HG03558 (cell line): ENCODE results near the gene KAT6B.

Experiments
- ATAC-seq: cut with Tn5 transposase; IDR thresholded peaks from one replicate; pipeline ENCODE4 v1.9.1; 2021; ENCODE audit warnings: moderate number of reproducible peaks; ENCODE audit not compliant: unreplicated experiment; ENCODE audit errors: extremely low read depth

KAT6B gene

DNA sequence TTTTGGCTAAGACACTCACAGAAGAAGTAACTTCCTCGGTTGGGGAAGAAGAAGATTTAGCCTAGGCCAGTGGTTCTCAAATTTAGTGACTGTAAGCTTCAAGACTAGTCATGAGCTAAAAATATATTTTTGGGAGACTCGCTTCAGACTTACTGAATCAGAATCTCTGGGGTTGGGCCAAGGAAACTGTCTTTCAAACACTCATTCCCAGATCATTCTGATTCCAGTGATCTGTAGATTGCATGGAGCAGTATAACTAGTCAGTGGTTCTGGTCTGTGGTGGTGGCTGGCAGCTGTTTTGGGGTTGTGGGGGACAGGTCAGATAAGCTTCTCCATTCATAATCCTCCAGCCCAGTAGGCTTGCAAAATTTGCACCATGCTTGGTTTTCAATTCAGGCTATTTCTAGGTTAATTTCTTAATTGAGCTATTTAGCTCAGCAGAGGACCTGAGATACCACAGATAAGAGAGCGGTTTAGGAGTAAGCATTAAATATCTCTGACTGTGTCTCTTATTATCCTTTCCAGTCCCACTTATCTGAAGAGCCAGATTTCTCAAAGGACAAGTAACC lies 3.8 kb upstream of the KAT6B start:
- no peak for ATAC-seq

DNA sequence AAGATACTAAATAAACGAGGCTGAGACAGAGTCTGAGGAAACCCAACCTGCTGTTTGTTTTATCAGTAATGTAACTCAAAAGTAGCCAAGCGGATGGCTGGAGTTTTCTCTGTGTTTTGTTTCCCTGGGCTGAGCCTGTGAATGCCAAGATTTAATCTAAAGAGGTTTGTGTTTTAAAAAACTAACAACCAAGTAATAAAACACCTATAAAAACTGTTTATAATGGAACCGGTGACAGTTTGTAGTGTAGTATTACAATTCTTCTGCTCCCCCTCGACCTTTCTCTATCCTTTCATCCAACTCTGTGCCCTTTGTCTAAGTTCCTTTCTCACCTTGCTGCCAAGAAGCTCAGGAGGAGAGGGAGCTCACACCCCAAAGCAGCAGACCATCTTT lies 2.6 kb upstream of the KAT6B start:
- ATAC-seq = no peak

DNA sequence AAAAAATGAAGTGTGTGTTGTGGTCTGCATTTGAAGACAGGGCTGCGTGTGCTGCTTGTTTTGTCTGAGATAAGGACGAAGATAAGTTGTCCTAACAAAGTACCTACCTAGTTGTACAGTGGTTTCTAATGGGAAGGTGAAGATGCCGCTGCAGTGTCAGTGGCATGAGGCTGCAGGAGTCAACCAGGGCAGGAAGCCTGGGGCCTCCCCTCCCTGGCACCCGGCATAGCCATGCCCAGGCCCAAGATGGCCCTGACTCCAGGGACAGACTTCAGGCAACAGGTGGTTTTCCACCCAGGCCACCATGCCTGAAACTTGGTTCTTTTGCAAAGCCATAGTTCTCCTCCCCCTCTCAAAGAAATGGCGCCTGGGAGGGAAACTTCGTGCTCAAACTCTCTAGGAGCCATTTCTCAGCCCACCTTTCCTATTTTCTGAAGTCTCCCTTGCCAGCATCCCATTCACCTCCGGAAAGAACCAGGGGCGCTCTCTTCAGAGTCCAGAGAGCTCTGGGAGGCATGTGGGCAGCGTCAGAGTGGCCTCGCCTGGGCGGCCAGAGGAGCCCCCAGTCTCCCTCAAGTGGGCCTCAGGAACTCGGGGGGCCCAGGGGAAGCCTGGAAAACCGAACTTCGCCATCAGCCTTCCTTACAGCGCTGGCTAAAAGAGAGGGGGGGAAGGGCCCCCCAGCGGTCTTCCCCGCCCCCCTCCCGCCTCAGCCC lies 2.1 kb upstream of the KAT6B start:
- ATAC-seq = no peak

DNA sequence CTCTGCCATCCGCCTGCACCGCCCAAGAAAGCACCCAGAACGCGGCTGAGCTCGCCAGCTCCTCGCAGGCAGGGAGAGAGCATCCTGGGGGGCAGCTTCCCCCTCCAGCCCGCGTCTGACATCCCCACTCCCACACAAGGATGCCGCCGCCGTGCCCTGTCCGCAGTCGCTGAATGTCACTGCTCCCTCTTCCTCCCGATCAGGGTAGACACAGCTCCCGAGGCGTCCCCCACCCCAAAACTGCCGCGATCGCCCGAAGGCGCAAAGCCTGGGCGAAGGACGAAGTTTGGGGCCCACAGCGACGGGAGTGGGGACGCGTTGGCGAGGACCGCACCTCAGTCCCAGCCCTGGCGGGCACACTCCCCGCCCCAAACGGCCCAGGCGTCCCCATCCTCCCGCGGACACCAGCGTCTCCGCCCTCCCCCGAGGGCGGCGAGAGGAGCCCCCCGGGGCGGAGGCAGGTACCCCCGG lies 1.5 kb upstream of the KAT6B start:
- ATAC-seq = no peak

DNA sequence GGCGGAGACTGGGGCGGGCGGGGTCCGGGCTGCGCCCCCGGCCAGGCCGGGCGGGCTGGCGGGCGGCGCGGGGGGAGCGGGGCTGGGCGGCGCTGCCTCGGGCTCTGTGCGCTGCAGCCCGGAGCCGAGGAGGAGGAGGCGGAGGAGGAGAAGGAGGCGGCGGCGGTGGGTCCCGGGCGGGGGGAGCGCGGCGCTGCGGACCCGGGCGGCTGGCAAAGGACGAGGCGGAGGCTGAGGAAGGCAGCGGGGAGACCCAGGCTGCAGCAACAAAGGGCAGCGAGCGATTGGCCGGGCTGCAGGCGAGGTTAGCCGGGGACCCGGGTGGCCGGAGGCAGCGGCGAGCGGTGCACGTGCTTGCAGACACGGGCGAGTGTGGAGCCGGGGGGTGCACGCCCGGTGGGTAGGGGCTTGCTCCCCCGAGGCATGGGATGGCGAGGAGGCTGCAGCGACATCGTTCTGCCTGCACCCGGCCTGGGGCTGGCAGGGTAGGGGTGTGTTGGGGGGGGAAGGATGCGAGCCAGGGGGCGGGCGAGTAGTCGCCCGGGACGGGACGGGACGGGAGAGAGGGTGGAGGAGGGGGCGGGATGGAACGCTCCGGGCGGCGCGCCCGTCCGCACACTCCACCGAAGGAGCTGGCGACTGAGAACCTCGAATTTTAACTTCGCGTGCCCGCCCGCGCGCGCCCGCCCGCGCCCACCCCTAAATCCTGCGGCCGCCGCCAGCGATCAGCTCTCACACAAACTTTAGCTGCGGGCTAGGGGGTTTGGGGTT lies 844 bp upstream of the KAT6B start:
- ATAC-seq = no peak

DNA sequence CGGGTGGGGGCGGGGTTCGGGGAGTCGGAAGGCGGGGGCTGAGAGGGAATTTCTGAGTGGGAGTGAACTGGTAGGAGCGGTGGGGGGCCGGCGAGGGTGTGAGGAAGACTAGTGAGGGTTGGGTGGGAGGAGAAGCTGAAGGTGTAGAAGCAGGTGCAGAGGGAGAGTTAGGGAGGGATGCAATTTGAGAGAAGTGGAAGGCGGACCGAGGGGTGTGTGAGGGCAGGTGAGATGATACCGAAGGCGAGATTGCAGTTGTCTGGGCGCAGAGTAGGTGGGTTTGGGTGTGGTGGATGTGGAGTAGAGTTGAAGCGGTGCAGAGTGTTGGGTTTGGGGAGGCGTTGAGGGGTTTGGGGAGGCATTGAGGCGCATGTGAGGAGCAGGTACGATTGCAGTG lies 643 bp downstream of the KAT6B start:
- ATAC-seq = no peak

DNA sequence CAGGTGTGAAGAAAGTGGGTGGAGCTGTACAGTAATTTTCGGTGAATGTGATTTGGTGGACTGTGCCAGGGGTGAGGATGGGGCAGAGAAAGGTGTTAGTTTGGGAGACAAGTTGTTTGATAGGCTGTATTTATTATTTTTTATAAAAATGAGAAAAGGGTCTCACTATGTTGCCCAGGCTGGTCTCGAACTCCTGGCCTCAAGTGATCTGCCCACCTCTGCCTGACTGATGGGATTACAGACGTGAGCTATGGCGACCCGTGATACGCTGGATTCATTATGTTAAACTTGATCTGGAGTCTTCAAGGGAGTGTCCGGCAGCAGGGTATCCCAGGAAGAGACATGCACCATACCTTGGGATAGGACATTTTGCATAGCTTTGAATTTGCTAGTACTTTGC lies 1.3 kb downstream of the KAT6B start:
- no peak for ATAC-seq

DNA sequence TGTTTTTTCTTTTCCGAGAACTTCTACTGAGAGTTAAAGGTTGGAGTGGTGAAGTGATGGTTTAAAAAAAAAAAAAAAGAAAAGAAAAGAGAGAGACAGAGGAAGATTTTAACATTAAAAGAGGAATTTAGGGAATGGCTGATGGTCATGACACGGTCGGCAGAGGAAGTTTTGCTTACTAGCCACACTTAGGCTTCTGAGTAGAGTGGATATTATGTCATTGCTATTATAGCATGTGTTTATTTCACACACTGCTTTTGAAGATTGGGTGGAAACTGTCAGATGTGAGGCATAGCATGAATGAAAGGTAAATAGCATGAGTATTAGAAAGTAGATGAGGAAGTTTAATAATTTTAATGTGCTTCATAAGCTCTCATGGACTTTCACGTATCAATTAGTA lies 2.5 kb downstream of the KAT6B start:
- ATAC-seq = no peak

DNA sequence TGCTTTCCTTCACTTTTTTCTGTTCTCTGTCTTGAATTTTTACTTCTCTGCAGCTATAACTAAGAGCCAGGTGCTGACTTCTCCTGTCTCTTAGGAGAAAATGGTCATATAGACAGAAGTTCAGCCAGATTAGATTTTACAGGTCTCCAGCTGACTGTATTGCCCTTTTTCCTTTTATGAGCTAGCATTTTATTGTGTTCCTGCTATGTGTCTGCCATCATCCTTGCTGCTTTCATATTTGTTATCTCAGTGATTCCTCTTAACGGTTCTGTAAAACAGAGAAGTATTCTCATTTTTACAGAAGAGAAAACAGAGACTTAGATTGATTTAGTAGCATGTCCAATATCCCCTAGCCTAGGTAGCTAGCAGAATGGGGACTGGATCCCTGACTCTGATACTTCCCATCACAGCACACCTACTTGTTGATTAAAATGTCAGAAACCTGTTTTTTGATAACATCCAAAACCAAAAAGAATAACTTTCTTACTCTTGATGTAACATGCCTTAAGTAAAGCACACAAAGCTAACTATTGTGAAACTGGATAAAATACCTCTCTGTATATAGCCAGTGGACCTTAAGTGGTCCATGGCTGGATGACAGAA lies 5.2 kb downstream of the KAT6B start:
- ATAC-seq = no peak

DNA sequence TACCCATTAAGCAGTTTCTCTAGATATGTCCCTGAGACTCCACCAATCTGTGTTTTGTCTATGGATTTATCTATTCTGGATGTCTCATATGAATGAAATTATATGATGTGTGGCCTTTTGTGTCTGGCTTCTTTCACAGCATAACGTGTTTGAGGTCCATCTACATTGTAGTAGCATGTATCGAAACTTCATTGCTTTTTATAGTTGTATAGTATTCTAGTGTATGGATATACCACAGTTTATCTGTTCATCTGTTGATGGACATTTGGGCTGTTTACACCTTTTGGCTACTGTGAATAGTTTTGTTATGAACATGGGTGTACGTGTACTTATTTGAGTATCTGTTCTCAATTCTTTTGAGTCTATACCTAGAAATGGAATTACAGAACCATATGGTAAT lies 9.6 kb downstream of the KAT6B start:
- no peak for ATAC-seq

DNA sequence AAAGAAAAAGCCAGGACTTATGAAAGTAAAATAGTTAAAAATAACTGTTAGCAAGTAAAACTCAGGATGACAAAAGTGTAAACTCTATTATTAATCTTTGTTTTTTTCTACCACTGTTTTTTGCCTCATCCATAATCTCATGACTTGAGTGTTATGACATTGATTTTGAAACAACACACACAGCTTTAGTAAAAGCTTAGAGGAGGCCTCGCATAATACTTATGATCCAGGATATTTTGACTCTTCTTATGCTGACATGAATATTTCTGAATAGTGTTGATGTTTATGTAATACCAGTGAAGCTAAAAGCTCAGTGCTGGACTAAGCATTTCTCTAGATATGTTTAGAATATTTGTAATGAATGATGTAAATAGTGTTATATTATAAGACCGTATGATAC lies 10.5 kb downstream of the KAT6B start:
- ATAC-seq = no peak

DNA sequence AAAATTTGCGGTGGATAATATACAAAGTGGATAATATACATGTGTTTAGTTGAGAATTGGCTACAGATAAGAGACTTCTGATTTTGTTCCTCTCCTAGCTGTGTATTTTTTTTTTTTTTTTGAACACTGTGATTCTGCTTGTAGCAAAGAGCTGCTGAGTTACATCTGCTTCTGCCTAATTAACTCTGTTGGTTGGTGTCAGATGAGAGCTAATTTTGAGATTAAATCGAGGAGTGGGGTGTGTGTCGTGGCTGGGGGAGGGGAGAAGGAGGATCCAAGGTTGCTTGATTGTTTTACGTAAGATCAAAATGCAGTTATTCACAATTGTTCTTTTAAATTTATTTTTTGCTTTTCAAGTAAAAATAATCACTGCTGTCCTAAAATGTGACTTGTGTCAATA lies 11.3 kb downstream of the KAT6B start:
- ATAC-seq = no peak

DNA sequence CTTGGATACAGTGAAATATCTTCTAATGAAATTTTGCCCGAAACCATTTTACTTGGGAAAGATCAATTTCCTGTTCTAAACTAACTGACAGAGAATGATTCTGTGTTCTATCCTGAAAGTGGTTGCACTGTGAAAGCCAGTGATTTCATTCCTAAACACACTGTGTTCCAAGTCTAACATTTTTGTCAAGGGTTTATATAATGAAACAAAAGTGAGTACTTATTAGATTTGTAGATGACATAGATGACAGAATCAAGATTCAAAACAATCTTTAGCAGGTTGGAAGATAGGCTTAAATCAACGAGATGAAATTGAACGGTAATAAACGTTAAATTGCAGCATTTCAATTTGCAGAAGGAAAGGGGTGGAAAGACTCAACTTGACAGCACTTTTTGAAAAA lies 13.3 kb downstream of the KAT6B start:
- ATAC-seq = no peak

DNA sequence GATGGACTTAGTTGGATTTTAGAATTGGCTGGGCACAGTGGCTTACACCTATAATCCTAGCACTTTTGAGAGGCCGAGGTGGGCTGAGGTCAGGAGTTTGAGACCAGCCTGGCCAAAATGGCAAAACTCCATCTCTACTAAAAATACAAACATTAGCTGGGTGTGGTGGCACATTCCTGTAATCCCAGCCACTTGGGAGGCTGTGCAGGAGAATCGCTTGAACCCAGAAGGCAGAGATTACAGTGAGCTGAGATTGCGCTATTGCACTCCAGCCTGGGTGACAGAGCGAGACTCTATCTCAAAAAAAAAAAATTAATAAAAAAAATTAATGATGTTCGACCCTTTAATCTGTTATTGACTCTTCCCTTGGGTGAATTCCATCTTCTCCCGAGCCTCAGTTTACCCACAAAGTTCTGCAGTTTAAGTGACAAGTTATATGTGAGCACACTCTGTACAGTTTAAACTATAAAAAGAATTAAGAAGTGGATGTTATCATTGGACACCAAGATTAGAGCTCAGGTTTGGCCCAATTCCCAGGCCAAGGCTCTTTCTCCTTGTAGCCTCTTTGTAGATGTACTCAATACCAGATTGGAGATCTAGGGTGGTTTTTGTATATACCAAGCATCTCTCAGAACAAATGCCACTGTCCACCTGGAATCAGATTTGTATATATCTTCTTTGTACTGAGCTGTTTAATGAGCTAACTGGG lies 15.0 kb downstream of the KAT6B start:
- no peak for ATAC-seq

DNA sequence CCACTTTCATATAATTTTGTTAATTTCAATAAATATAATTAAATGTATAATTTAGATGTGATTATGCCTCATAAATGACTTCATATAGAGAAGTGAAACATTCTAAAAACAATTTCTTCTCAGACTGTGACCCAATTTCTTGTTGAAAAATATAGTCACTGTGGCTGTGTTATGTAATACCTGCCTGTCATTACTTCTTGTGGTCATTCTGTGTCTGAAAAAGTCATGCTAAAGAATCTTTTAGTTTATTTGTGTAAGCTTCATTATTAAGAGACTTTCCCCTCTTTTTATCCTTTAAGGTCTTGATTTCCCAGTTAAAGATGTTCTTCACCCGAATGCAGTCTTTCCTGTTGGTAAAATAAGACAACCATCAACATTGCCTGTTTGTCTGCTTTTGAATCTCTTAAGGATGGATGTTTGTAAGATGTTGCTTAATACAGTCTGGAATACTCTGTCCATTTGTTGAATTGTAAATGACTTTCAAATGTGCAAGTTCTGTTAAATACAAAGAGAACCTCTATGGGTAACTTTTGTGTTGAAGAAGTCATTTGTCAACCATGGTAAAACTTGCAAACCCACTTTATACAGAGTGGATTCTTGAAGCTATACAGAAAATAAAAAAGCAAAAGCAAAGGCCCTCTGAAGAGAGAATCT lies 16.0 kb downstream of the KAT6B start:
- ATAC-seq = no peak

DNA sequence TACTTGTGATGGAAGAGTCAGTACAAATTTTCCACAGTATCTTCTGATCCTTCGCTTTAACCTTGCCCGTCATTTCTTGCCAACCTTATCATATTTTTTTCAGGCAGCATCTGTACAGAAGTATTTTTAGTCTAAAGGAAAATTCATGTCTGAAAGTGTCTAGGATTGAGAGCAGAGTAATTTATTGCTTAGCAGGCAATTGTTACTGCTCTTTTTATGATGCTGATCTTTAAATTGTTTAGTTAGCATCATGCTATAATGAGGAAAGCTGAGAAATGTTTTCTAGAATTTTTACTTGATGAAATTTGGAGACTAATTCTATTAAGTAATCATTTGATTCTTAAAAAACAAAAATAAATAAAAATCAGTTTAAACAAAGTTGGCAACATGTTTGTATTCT lies 20.6 kb downstream of the KAT6B start:
- ATAC-seq = no peak

DNA sequence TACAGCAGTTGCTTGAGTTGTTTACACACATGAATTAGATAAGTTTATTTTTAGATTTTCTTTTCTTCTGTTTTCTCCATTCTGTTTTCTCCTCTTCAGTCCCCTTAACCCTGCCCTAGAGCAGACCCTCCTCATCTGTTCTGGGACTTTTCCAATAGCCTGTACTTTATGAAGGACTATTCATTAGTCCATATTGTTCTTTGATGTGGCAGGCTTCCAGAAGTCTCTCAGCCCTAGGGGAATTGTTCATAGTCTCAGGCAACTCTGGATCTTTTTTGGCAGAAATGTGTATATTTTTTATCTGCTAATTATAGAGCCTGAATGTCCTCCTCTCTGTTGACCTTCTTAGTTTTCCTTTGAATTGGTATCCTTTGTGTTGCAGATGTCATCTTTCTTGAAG lies 25.4 kb downstream of the KAT6B start:
- no peak for ATAC-seq

DNA sequence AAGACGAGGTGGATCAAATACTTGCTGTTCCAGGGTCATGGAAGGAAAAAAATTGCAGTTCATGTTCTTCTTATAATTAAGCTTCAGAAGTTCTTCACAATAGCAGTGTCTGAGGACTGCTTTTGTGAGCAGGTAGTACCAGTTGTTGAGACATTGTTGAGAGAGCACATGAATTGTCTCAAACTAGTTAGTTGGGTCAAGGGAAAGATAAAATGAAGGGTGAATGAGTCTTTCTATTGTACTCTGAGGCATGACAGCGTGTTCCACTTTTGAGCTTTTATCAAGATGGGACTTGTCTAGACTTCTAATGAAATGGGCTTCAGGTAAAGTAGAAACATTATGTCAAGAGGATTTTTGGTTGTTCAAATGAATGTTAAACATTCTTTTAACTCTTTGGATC lies 26.0 kb downstream of the KAT6B start:
- ATAC-seq = no peak

DNA sequence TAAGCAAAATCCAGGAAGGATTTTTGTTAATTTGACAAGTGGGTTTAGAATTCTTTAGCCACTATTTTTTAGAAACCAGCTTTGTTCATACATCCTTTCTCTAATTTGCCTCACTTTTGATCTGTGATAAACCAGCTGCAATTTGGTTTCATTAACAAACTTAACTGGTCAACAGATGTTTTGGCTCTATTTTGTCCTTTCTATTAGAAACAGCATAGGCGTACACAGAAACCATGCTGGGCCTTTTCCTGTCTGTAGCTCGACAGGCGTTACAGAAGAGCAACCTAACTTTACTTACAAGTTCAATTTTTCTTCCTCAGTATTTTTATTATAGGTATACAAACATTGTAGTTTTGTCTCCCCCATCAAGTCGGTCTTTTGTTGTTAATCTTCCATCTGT lies 28.2 kb downstream of the KAT6B start:
- no peak for ATAC-seq

DNA sequence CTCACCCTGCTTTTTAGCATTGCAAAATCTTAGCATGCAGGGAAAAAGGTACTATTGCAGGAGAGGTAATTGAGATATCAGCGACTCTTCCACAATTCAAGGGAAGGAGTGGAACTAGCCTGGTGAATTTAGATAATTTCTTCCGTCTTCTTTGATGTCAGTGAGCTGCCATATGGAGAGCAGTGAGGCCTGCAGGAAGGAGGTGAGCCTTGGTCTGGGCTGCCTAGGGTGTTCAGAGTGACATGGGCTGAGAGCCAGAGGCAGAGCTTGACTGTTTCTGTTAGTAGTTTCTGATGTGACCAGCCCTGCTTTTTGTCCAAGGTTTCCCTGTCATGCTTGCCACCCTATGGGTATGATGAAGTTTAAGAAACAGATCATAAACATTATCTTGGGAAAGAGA lies 28.6 kb downstream of the KAT6B start:
- no peak for ATAC-seq
